Adipocyte (in vitro differentiated cells): ENCODE measurements around the gene LLCFC1.

Experiments used
- DNase-seq: peaks from one replicate; pipeline ENCODE4 v3.0.0-alpha.2; 2015; ENCODE audit warnings: low read depth
- H3K27me3 ChIP-seq: replicated peaks from 2 replicates; pipeline ENCODE4 v1.7.0; 2013; ENCODE audit warnings: mild to moderate bottlenecking, low read length, moderate library complexity; ENCODE audit not compliant: control insufficient read depth, insufficient read depth
- H3K36me3 ChIP-seq: 2 replicates; pipeline ENCODE4 v1.7.0; 2013; ENCODE audit warnings: low read length, mild to moderate bottlenecking, moderate library complexity; ENCODE audit not compliant: control insufficient read depth, insufficient read depth, severe bottlenecking
- H3K4me1 ChIP-seq: 2 replicates; pipeline ENCODE4 v1.7.0; 2013; ENCODE audit warnings: mild to moderate bottlenecking, low read length, moderate library complexity; ENCODE audit not compliant: control insufficient read depth, insufficient read depth
- H3K4me3 ChIP-seq: 2 replicates; pipeline ENCODE4 v1.7.0; 2013; ENCODE audit warnings: mild to moderate bottlenecking, low read length, moderate library complexity
- H3K9ac ChIP-seq: 2 replicates; pipeline ENCODE4 v1.7.0; 2013; ENCODE audit warnings: mild to moderate bottlenecking, low read length, moderate library complexity
- H3K9me3 ChIP-seq: 2 replicates; pipeline ENCODE4 v1.7.0; 2013; ENCODE audit warnings: mild to moderate bottlenecking, low read length, moderate library complexity; ENCODE audit not compliant: control insufficient read depth

Gene LLCFC1

GRCh38 chr7:142913566-142913965 lies 25.7 kb upstream of the LLCFC1 start:
- no peak for DNase-seq
- Histone ChIP-seq H3K36me3 (no peaks in the 10 kb centered on the region), H3K27me3 (peaks cover 50% of the 10 kb centered on the region)

GRCh38 chr7:142914121-142914520 lies 25.2 kb upstream of the LLCFC1 start:
- Histone ChIP-seq H3K36me3 (no peaks in the 10 kb centered on the region), H3K4me3 (no peak overlapping the region), H3K9ac (no peak overlapping the region), H3K27me3 (peaks cover 50% of the 10 kb centered on the region), H3K9me3 (no peaks in the 10 kb centered on the region), H3K4me1 (no peaks in the 10 kb centered on the region)
- no peak for DNase-seq

More at GRCh38 chr7:142913566-142913965, 25.7 kb upstream of the LLCFC1 start:
- Histone ChIP-seq H3K4me1 (no peaks in the 10 kb centered on the region), H3K9me3 (no peaks in the 10 kb centered on the region), H3K4me3 (no peak overlapping the region), H3K9ac (no peak overlapping the region)

- Histone ChIP-seq H3K4me1 (no peaks in the 10 kb centered on the region), H3K9ac (no peak overlapping the region), H3K9me3 (no peaks in the 10 kb centered on the region), H3K4me3 (no peak overlapping the region), H3K36me3 (no peaks in the 10 kb centered on the region), H3K27me3 (peaks cover 51% of the 10 kb centered on the region)
- DNase-seq: no peak
These were observed 24.0 kb upstream of the LLCFC1 start for GRCh38 chr7:142915315-142915714.

GRCh38 chr7:142916508-142916907 lies 22.8 kb upstream of the LLCFC1 start:
- Histone ChIP-seq H3K27me3 (peaks cover 41% of the 10 kb centered on the region), H3K4me3 (no peak overlapping the region), H3K9ac (no peak overlapping the region), H3K9me3 (no peaks in the 10 kb centered on the region), H3K4me1 (no peaks in the 10 kb centered on the region), H3K36me3 (no peaks in the 10 kb centered on the region)
- DNase-seq: no peak

GRCh38 chr7:142917447-142917846 lies 21.8 kb upstream of the LLCFC1 start:
- Histone ChIP-seq H3K9ac (no peak overlapping the region), H3K4me3 (no peak overlapping the region), H3K36me3 (no peaks in the 10 kb centered on the region), H3K9me3 (no peaks in the 10 kb centered on the region), H3K27me3 (peaks cover 43% of the 10 kb centered on the region), H3K4me1 (no peaks in the 10 kb centered on the region)
- DNase-seq: no peak

GRCh38 chr7:142918901-142919300 lies 20.4 kb upstream of the LLCFC1 start:
- Histone ChIP-seq H3K4me3 (no peak overlapping the region), H3K9ac (no peak overlapping the region), H3K9me3 (no peaks in the 10 kb centered on the region), H3K4me1 (no peaks in the 10 kb centered on the region), H3K27me3 (peaks cover 49% of the 10 kb centered on the region), H3K36me3 (no peaks in the 10 kb centered on the region)
- DNase-seq: no peak

- no peak overlapping the region for H3K9ac ChIP-seq
- H3K4me3 ChIP-seq: no peak overlapping the region
- no peaks in the 10 kb centered on the region for H3K4me1 ChIP-seq
- peaks cover 43% of the 10 kb centered on the region for H3K27me3 ChIP-seq
- no peaks in the 10 kb centered on the region for H3K36me3 ChIP-seq
- DNase-seq: no peak
- H3K9me3 ChIP-seq: no peaks in the 10 kb centered on the region
These were observed 19.6 kb upstream of the LLCFC1 start for GRCh38 chr7:142919656-142920055.

- Histone ChIP-seq H3K9ac (no peak overlapping the region), H3K27me3 (peaks cover 25% of the 10 kb centered on the region), H3K4me3 (no peak overlapping the region), H3K36me3 (no peaks in the 10 kb centered on the region), H3K4me1 (no peaks in the 10 kb centered on the region), H3K9me3 (no peaks in the 10 kb centered on the region)
- DNase-seq: no peak
These were observed 15.9 kb upstream of the LLCFC1 start for GRCh38 chr7:142923391-142923790.

- no peak for DNase-seq
- Histone ChIP-seq H3K9me3 (no peaks in the 10 kb centered on the region), H3K4me1 (no peaks in the 10 kb centered on the region), H3K9ac (no peak overlapping the region), H3K27me3 (peaks cover 17% of the 10 kb centered on the region), H3K4me3 (no peak overlapping the region), H3K36me3 (no peaks in the 10 kb centered on the region)
These were observed 13.9 kb upstream of the LLCFC1 start for GRCh38 chr7:142925413-142925812.

GRCh38 chr7:142927085-142927745 lies 12.1 kb upstream of the LLCFC1 start:
- Histone ChIP-seq H3K4me1 (no peaks in the 10 kb centered on the region), H3K4me3 (no peak overlapping the region), H3K9me3 (no peaks in the 10 kb centered on the region), H3K27me3 (peaks cover 13% of the 10 kb centered on the region), H3K36me3 (no peaks in the 10 kb centered on the region), H3K9ac (no peak overlapping the region)
- DNase-seq: no peak

GRCh38 chr7:142927949-142928348 lies 11.3 kb upstream of the LLCFC1 start:
- Histone ChIP-seq H3K27me3 (peaks cover 7% of the 10 kb centered on the region), H3K9ac (no peak overlapping the region), H3K4me3 (no peak overlapping the region), H3K9me3 (no peaks in the 10 kb centered on the region), H3K4me1 (no peaks in the 10 kb centered on the region), H3K36me3 (no peaks in the 10 kb centered on the region)
- no peak for DNase-seq

GRCh38 chr7:142930126-142930730 lies 9.1 kb upstream of the LLCFC1 start:
- Histone ChIP-seq H3K27me3 (peaks cover 3% of the 10 kb centered on the region), H3K36me3 (no peaks in the 10 kb centered on the region)

More at GRCh38 chr7:142930126-142930730, 9.1 kb upstream of the LLCFC1 start:
- H3K9me3 ChIP-seq: no peaks in the 10 kb centered on the region
- H3K9ac ChIP-seq: no peak overlapping the region
- no peaks in the 10 kb centered on the region for H3K4me1 ChIP-seq
- no peak overlapping the region for H3K4me3 ChIP-seq
- no peak for DNase-seq
